AG09319 (cell line): ENCODE measurements around the gene NEUROD1.
A peak's percentile ranks its signal among the peaks of the same experiment; 100 is the strongest.
"Not testable (repeated sequence)": the region's sequence is repeated elsewhere in the genome, so short reads cannot be mapped to it uniquely, and the experiment has no call there.

Source experiments
- DNase-seq: peaks from one replicate; pipeline ENCODE4 v3.0.0-alpha.2; 2010; ENCODE audit warnings: low read depth; ENCODE audit errors: extremely low read depth
- TF ChIP-seq, protein P1 (sequence below): IDR thresholded peaks from 2 replicates; pipeline ENCODE4 v1.5.1; 2011; ENCODE audit warnings: low read depth, mild to moderate bottlenecking, inconsistent platforms, low read length, moderate library complexity

The NEUROD1 gene

DNA sequence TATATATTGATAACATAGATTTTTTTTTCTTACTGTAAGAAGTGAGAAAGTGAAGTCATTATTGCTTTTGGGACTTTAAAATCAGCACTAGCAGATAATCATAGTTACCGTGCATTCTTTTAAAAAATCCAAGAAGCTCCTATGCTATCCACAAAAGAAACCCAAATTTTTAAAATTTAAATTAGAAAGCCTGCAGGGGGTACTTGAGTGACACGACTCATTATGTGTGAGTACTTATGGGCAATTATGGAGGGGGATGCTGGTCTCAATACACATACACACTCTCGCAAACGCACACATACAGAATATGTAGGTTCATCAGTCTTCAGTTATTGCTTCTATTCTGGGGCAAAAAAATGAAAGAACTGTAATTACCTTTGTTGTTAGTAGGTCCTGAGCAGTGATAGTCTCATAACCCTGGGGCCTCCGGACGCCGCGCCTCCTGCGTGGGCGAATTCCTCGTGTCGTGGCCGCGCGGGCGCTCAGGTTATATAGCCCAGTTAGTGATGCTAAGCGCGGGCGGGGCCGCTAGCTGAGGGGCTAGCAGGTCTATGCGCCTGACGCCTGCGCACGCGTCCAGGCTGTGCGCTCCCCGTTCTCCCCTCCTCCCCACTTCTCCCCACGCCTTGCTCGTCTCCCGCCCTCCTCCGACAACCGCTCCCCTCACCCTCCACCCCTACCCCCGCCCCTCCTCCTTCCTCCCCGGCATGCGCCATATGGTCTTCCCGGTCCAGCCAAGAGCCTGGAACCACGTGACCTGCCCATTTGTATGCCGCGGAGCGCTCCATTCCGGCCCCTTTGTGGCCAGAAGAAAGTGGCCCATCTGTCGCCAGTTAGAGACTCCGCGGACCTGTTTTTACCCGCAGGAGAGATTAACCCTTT lies at the start of gene NEUROD1:
NEUROD1 (minus strand) TSS at position 463 of the 882 bp plus-strand sequence. CDS start 1,657 bp downstream, outside the sequence.
- TF ChIP-seq, protein P1, sequence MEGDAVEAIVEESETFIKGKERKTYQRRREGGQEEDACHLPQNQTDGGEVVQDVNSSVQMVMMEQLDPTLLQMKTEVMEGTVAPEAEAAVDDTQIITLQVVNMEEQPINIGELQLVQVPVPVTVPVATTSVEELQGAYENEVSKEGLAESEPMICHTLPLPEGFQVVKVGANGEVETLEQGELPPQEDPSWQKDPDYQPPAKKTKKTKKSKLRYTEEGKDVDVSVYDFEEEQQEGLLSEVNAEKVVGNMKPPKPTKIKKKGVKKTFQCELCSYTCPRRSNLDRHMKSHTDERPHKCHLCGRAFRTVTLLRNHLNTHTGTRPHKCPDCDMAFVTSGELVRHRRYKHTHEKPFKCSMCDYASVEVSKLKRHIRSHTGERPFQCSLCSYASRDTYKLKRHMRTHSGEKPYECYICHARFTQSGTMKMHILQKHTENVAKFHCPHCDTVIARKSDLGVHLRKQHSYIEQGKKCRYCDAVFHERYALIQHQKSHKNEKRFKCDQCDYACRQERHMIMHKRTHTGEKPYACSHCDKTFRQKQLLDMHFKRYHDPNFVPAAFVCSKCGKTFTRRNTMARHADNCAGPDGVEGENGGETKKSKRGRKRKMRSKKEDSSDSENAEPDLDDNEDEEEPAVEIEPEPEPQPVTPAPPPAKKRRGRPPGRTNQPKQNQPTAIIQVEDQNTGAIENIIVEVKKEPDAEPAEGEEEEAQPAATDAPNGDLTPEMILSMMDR: no peak
- DNase-seq: no peak

DNA sequence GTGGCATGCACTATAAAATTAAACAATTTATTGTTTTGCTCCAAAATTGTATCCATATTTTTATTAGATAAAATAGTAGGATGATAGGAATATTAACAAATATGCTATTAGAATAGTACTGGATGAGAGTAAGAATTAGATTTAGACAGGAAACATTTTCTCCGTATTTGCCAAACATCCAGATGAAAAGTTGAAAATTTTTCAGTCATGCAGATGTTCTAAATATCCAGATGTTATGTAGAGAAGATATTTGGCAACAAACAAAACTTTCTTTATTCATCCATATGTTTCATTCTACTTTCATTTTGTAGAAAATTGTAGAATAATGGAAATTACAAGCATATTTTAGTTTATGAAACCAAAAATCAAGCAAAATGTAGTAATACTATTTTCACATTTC lies 45.2 kb upstream of the NEUROD1 start:
- no peak for DNase-seq
- TF ChIP-seq, protein P1: no peak

DNA sequence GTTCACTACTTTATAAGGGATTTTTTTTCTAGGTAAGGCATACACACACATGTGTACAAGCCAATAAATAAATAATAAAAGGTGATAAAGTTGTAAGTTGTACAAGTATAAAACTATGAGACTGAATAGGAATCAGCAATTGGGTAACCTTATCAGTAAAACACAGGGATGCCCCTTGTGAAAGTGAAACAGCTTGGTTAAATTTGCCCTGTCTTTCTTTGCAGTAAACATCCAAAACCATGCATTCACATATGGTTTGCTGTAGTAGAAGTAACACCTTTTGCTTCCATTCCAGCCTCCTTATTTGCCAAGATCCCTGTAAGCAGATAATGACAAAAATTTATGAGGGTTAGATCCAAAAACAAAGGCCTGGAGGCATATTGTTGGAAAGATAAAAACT lies 44.3 kb upstream of the NEUROD1 start:
- DNase-seq: no peak

DNA sequence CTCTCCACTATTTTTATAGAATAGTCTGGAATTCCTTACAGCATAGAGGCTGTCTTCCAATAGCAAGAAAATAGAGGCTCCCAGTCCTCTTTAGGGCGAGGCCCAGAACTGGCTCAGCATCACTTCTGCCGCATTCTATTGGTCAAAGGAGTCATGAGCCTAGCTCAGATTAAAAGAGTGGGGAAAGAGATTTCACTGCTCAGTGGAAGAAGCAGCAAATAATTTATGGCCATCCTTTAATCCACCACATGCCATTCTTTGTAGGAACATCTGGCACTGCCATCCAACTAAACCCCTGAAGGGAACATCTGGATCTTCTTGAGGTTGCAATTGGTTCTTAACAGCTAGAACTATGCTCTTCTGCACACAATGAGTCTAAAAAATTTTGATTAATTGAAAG lies 43.4 kb upstream of the NEUROD1 start:
- TF ChIP-seq, protein P1: no peak
- no peak for DNase-seq

More for the DNA sequence above, 44.3 kb upstream of the NEUROD1 start:
- TF ChIP-seq, protein P1: no peak

DNA sequence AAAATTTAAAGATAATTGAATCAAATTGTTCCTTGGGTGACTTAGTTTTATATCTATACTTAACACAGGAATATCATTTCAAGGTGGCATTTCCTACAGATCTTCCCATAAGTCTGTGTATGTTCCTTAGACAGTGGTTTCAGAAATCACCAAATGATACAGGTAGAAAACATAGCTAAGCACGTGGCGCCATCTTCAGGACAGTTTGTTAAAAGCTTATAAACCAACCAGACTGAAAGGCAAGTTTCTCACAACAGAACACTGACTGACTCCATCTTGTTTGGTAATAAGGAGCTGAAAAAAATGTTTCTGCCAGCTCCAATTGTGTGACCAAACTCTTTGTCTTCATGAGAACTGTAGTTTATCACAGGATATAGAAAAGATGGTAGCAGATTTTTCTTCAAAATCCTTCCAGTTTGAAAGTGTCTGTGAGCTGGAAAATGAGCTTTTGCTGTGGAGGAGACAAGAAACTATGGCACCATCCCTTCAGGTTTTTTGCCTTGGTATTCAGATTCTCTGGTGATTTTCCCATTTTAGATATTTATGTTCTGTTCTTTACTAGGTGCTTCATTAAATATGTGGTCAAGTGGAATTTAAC lies 34.8 kb upstream of the NEUROD1 start:
- TF ChIP-seq, protein P1: peak; percentile 63
- DNase-seq: peak; percentile 49

DNA sequence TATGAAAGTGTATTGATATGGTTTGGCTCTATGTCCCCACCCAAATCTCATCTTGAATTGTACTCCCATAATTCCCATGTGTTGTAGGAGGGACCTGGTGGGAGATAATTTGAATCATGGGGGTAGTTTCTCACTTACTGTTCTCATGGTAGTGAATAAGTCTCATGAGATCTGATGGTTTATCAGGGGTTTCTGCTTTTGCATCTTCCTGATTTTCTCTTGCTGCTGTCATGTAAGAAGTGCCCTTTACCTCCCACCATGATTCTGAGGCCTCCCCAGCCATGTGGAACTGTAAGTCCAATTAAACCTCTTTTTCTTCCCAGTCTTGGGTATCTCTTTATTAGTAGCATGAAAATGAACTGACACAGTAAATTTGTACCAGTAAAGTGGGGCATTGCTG lies 30.7 kb upstream of the NEUROD1 start:
- DNase-seq: not testable (repeated sequence)

DNA sequence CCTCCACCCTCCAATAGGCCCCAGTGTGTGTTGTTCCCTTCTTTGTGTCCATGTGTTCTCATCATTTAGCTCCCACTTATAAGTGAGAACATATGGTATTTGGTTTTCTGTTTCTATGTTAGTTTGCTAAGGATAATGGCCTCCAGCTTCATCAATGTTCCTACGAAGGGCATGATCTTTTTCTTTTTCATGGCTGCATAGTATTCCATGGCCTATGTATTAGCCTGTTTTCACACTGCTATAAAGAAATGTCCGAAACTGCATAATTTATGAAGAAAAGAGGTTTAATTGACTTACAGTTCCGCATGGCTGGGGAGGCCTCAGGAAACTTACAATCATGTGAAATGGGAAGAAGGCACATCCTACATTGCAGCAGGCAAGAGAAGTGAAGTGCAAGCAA lies 22.2 kb upstream of the NEUROD1 start:
- DNase-seq: not testable (repeated sequence)

DNA sequence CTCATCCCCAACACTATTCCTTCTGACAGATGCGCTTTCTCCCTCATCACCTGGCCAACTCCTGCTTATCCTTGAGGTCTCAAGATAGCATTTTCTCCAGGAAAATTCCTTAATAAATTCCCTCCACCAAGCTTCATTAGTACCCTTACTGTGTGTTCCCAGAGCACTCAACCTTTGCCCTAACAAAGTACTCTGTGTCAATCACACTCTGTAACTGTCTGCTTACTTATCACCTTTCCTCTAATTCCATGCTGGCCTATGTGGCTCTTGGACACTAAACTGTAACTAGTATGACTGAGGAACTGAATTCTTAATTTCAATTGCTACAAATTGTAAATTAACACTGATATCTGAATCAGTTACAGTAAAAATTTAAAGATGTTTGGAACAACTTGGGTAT lies 17.9 kb upstream of the NEUROD1 start:
- TF ChIP-seq, protein P1: no peak
- DNase-seq: no peak
